ENCODE measurements around the gene ZDHHC17.
"Not testable (repeated sequence)": the region's sequence is repeated elsewhere in the genome, so short reads cannot be mapped to it uniquely, and the experiment has no call there.

The ZDHHC17 gene

DNA sequence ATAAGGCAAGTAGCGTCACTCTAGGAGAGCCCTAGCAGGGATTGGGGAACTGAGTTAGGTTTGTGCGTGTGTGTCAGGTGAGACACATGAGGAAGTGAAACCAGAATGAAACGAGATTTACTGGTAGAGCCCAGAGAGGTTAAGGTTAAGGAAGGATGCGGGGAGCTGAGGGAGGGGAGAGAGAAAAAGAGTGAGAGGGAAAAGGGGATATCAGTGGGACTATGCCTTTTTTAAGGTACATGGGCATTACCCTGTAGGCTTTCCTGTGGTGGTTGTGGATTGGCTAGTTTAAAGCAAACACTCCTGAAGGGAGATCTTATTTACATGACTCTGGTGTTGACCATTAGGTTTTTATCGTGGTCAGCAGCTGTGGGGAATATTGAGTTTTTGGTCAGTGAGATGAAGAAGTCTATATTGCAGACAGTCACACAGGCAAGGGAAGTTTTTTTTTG lies 13.9 kb downstream of the ZDHHC17 start:
- DNase-seq: no peak

DNA sequence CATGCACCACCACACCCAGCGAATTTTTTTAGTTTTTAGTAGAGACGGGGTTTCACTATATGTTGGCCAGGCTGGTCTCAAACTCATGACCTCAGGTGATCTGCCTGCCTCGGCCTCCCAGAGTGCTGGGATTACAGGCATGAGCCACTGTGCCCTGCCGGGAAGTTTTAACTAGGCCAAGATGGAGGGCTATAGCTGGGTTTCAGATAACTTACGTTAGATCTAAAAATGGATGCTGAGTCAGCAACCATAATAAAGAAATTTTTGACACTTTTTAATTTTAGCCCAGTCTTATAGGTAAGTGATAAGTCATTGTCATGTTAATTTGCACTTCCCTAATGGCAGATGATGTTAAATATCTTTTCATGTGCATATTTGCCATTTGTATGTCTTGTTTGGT lies 14.4 kb downstream of the ZDHHC17 start:
- no peak for DNase-seq

DNA sequence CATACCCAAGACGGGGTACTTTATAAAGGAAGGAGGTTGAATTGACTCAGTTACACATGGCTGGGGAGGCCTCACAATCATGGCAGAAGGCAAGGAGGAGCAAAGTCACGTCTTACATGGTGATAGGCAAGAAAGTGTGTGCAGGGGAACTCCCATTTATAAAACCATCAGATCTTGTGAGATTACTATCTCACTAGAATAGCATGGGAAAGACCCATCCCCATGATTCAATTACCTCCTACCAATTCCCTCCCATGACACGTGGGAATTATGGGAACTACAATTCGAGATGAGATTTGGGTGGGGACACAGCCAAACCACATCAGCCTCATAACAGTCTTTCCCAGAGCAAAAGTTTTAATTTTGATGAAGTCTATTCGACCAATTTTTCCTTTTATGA lies 15.4 kb downstream of the ZDHHC17 start:
- DNase-seq: not testable (repeated sequence)

DNA sequence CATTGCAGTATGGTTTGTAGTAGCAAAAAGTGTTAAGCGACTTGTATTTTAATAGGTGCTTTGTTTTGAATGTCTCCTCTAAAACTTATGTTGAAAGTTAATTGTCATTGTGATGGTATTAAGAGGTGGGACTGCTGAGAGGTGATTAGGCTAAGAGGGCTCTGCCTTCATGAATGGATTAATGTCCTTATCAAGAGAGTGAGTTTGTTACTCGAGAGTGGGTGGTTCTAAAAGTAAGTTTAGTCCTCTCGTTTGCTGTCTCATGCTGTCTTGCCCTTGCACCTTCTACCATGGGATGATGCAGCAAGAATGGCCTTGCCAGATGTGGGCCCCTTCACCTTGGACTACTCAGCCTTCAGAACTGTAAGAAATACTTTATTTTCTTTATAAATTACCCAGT lies 17.4 kb downstream of the ZDHHC17 start:
- DNase-seq: no peak

DNA sequence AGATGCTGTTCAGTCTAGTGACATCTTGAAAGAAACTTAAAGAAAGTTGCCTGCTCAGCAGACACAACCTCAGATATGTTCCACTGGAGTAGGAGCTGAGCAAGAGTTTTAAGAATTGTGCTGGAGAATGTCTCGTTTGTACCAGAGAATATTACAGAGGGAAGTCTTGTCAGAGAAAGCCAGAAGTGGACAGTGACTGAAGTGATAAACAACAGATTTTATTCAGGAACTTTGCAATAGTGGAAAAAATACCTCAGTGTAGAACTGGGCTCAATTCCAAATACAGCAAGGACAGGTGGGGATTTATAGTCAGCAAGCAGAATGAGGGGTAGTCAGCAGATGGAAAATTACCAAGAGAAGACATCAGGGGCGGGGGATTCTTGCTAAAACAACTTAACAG lies 18.6 kb downstream of the ZDHHC17 start:
- no peak for DNase-seq

DNA sequence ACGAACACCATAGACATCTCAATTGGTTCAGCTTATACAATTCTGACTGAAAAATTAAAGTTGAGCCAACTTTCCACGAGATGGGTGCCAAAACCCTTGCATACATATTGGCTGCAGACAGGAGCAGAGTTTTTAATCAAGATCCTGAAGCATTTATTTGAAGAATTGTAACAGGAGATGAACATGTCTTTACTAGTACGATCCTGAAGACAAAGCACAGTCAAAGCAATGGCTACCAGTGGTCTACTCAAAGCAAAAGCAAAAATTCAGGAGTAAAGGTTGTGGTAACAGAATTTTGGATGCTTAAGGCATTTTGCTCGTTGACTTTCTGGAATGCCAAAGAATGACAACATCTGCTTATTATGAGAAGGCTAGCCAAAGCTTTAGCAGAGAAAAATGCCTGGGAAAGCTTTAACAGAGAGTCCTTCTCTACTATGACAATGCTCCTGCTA lies 20.7 kb downstream of the ZDHHC17 start:
- DNase-seq: no peak

DNA sequence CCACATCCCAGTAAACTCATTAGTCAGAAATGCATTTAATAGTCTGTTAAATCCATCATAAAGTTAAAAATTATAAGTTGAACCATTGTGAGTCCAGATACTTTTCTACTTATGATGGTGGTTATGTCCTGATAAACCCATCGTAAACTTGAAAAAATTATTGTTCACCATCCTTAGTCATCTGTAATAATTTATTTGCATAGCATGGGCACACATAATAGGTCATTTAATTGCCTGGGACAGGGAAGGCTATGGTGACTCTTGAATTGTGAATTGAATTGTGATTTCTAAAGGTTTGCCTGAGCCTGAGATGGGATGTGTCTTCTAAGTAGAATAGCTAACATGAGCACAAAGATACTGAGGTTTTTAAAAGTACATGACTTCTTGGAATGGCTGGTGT lies 21.5 kb downstream of the ZDHHC17 start:
- no peak for DNase-seq

DNA sequence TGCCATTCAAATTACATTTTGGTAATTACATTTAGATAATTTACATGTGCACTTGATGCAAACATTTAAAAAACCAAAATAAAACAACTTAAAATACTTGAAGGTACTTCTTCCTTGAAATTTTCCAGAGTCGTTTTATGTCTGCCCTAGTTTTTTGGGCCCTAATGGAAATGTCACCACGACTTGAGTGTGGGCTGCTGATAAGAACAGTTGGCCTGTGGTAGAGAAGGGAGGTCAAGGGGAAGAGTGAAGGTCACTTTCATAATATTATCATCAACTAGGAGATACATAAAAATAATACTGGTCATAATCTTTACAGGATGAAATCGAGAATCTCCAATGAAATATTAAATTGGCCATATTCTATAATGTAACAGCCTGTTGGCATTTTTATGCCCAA lies 23.1 kb downstream of the ZDHHC17 start:
- no peak for DNase-seq

DNA sequence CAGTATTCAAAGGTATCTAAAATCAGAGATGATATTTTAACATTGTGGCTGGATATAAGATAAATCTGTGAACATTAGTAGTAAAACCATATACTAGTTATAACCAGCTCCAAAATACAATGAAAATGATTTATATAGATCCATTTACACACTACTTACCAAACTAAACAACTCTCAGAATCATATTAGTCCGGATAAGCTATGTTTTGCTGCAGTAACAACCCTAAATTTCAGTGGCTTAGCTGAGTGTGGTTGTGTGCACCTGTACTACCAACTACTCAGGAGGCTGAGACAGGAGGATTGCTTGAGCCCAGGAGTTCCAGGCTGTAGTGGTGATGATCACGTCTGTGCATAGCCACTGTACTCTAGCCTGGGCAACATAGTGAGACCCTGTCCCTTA lies 23.8 kb downstream of the ZDHHC17 start:
- no peak for DNase-seq

DNA sequence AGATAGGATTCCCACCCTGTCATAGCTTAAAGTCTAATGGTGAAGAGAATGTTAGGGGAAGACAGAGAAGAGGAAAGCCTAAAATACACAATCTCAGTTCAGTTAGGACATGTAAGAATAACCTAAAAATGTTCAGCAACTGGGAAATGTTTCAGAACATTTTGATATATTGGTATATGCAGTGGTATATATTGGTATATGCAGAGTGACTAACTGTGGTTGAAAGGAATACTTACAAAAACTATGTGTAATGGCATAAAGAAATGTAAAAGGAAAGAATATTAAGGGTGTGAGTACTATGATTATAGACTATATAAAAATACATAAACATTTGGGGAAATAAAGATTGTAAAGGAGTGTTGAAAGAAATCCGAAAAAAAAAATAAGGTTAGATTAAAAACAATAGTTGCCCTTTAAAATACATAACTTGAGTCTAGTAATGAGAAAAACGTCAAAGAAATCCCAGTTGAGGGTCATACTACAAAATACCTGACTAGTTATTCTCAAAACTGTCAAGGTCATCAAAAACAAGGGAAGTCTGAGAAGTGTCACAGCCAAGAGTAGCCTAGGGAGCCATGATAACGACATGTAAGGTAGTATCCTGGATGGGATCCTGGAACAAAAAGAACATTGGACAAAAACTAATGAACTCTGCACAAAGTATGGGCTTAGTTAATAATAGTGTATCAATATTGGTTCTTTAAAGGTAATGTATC lies 25.6 kb downstream of the ZDHHC17 start:
- DNase-seq: no peak

DNA sequence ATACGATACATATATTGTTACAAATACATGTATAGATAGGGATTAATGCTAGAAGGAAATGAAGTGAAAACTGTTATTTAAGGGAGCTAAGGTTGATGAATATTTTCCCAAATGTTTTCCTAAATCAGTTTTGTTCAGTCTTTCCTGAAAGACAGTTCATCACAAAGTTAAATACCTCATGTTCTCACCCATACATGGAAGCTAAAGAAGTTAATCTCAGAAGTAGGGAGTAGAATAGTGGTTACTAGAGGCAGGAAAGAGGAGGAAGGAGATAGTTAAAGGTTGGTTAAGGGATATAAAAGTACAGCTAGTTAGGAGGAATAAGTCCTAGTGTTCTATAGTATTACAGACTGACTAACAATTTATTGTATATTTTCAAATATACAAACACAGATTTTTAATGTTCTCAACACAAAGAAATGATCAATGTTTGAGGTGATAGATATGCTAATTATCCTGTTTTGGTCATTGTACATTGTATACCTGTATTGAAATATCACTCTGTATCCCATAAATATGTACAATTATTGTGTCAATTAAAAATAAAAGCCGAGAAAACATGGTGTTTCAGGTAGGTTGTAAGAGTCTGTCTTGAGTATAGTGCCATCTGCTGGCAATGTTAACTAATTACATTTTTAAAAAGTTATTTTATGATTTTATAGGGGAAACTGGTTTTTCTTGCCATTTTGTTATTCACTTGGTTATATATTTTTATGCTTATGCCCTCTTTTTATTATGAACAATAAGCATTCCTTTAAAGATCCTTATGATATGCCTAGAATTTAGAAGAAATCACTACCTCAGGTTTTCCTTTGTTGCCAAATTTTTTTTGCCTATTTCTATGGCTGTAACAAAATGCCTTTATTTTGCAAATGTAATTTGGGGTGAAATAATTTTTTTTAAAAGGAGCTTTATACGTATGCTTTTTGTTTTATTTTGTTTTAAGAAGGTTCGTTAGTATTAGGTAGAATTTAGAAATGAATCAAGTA lies 26.9 kb downstream of the ZDHHC17 start:
- DNase-seq: no peak

DNA sequence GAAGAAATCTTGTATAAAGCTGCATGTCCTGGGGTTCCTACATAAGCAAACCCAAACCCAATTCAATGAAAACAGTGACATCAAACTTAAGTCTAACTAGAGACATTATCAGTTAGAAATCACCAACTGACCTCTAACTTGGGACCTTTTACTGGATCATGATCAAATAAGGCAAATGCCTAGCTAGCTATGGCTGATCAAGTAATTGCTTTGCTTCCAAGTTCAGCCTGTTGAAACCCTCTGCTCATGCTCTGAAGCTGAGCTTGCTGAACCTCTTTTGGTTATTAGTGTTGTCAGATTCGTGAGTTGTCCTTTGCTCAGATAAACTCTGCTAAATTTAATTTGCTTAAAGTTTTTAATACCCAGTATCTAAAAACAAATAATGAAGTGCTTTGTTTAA lies 28.9 kb downstream of the ZDHHC17 start:
- DNase-seq: no peak

DNA sequence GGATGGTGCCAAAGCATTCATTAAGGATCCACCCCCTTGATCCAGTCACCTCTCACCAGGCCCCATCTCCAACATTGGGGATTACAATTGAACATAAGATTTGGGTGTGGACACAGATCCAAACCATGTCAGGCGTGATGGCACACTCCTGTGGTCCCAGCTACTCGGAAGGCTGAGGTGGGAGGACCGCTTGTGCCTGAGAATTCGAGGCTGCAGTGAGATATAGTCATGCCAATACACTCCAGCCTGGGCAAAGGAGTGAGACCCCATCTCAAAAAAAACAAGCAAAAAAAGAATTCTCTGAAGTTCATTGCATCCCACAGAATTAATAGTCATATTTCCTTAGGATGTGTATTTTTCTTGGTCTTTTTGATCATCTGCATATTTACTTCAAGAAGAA lies 34.9 kb downstream of the ZDHHC17 start:
- no peak for DNase-seq

DNA sequence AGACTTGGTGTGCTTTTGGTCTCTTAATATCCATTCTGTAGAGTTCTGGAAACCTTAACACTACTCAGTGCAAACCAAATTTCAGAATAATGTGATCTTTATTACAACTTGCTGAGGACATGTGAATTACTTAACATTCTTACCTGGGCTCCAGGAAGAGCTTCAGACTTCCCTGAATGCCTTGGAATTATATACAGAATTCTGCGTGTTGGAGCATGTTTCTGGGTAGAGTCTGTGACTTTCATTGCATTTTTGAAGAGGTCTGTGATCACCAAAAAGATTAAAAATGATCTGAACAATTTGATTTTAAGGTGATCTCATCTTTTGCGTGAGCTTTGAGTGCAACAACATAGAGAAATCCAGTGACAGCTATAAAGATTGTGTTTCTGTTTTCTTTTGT lies 35.4 kb downstream of the ZDHHC17 start:
- no peak for DNase-seq

DNA sequence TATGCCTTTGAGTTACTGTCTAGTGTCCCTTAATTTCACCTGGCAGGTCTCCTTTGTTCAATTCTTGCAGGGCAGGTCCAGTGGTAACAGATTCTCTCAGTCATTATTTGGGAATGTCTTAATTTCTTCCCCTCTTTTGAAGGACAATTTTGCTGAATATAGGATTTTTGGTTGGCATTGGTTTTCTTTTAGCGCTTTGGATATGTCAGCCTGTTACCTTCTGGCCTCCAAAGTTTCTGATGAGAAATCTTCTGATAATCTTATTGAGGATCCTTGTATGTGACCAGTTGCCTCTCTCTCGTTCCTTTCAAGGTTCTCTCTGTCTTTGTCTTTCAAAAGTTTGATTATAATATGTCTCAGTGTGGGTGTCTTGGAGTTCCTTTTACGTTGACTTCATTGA lies 38.1 kb downstream of the ZDHHC17 start:
- no peak for DNase-seq

DNA sequence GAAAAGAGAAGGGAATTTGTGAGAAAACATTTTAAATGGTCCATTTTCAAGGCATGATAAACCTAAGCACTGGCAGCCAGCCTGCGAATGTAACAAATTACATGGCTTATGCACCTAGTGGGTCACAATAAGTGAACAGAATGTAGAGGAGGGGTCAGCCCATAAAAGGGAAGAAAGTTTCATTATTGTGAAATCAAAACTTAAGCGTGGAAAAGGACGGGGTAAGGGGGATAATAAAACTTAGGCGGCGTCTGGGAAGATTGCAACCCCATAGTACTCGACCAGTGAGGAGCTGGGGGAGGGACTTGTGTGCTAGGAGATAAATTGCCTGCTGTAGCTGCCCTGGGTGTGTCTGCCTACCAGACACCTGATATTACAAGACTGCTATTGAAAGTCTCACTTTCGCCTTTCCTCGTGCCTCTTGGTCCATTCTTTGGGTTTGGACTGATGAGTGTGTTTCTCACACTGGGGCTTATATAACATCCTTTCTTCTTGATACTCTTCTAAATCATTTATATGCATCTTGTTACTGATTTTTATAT lies 40.6 kb downstream of the ZDHHC17 start:
- no peak for DNase-seq

DNA sequence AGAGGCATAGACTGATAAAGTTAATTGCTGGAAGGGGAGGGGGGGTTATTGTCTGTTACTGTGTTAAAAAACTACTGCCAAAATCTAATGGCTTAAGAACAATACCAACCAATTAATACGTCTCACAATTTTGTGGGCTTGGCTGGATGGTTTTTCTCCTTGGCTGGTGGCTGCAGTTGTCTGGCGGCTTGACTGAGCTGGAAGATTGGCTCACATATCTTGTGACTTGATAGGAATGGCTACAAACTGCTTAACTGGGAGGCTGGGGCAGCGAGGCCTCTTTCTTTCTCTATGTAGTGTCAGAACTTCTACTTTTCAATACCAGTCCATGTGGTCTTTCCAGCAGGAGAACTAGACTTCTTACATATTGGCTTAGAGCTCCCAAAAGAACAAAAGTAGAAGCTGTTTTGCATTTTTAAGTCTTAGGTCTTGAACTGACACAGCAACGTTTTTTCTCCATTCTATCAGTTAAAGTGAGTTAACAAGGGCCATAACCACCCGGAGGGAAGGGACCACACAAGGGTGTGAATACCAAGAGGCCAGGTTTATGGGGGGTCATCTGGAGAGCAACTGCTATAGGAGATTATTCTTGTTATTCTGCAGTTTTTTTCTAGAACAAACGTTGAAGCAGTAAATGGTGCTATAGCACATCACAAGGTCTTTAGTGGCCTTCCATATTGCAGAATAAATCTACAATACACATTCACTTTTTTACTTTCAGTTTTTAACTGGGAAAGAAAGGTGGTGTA lies 46.9 kb downstream of the ZDHHC17 start:
- no peak for DNase-seq

DNA sequence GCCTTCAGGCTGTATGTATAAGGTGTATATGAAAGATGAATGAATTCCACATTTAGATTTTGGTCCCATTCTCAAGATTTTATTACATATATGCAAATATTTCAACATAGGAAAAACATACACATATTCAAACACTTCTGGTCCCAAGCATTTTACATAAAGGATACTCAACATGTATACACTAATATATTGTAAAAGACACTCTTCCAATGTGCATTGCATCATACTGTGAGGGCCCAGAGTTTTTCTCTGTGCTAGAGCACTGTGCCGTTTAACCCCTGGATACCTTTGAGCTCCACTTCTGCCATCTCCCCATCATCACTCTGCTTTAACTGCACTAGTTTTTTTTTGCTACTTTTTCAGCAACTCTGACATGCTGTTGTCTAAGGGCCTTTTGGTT lies 48.1 kb downstream of the ZDHHC17 start:
- no peak for DNase-seq

DNA sequence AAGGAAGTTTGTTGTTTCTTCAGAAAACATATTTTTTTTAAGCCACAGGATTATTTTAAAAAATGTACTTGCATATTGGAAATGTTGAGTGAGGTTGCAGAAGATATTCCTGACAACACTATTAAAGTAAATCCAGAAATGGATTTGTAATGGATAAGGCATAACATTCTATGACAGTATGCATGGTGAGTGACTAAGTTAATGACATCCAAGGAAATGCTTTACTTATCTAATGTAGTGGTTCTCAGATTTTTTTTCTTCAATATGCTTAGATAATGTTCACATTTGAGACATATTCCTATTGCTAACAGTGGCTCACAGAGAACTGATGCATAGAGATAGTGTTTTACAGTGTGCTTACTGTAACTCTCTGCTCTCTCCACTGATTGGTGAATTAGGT lies 49.4 kb downstream of the ZDHHC17 start:
- no peak for DNase-seq

DNA sequence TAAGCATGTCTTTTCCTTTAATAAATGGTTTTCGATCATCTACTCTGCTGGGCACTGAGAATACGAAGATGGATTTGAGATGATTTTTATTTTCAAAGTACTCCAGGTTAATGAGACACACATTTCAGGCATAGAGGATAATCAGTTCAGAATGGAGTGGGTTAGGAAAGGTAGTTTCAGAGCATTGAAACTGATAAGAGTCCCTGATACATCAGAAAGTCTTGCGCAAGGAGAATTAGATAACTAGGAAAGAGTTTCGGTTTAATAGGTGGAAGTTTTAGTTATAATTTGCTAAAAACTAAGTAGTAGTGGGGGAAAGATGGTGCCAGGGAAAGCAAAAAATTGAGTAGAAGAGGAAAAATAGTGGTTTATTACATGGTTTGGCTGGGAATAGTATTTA lies 50.1 kb downstream of the ZDHHC17 start:
- DNase-seq: no peak

DNA sequence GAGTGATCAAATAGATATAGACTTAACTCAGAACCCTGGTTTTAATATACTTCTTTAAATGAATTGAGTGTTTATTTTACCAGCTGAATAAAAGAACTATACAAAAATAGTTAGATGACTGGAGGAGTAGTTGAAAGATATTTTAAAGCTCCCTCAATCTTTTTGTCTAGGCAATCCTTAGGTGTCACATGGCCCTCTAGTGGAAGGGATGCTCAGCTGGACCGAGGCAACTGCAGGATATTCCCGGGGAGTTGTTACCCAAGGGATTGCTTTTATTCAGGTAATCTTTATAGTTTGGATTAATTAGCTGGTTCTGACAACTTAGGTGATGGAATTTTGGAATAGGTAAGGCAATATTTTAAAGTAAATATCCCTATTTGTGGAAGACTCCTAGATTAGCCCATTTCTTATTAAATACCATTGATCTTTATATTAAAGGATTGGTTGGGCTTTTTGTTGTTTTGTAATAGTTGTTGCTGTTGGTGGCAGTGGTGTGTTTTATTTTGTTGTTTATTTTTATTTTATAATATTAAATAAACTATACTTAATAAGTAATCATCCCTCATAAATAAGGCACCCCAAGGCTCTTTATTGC lies 57.1 kb downstream of the ZDHHC17 start:
- DNase-seq: no peak

DNA sequence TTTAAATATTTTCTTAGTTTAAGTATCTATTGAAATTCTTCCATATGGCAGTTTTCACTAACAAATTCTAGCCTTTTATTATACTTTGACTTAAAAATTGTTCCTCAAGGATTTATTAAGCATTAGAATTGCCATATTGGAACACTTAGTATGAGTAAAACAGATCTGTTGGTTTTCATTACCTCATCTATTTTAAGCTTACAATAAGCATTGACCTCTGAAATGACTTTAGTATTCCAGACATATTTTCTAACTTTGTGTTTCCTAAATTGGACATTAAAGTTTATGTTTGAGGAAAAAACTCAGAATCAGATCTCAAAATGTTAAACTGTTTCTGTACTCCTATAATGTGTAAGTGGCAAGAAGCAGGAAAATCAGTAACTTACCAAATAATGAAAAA lies 66.5 kb downstream of the ZDHHC17 start:
- no peak for DNase-seq

DNA sequence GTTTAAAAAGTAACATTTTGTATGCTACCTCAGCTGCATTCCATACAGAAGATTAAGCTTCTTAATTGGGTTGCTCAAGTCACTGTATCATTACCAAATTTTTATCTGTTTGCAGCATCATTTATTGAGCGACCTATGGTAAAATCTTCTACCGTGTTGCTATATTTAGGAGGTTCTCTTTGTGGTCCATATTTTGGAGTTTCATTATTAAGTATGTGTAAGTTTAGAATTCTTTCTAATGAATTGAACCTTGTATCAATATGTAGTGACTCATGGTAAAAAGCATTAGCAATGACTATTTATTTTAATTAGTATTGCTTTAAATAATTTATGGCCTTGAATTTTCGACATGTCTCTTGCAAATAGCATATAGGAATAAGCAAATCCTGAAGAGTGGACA lies 72.7 kb downstream of the ZDHHC17 start:
- no peak for DNase-seq
